Body of pancreas (tissue), 4 donors: Measurements from ENCODE around the gene RIMBP2. TPM values are rescaled to one million over a fixed set of nuclear protein-coding genes. Genes with fewer than 3 reads are reported as not detected.
A peak's percentile ranks its signal among the peaks of the same experiment; 100 is the strongest.
"Not testable (repeated sequence)": the region's sequence is repeated elsewhere in the genome, so short reads cannot be mapped to it uniquely, and the experiment has no call there.

ENCODE experiments used
- ATAC-seq: fragments of 150-250 bp; one replicate; pipeline ENCODE4 v1.9.1; 2016
- DNase-seq, 4 donors: peaks; one replicate each; pipeline ENCODE4 v3.0.0-alpha.2; 2019
- H3K27ac ChIP-seq, 4 donors: fragments of 200-600 bp; sonication (generic); 1 replicate in 3 of 4; 2 replicates in 1 of 4; pipeline versions ENCODE4 v1.5.1 to v1.6.1; 2016 to 2019; ENCODE audit warnings: mild to moderate bottlenecking in 1 of 4, mixed read lengths in 1 of 4, moderate library complexity in 1 of 4
- H3K27me3 ChIP-seq, 2 donors: fragments of 200-600 bp; sonication (generic); one replicate each; pipeline ENCODE4 v1.6.0; 2016; ENCODE audit warnings: mild to moderate bottlenecking in 1 of 2
- H3K36me3 ChIP-seq, 2 donors: fragments of 200-600 bp; sonication (generic); replicated peaks in 1 of 2; 2 replicates each; pipeline ENCODE4 v1.5.1; 2016; ENCODE audit warnings: low read depth in 2 of 2; ENCODE audit not compliant: insufficient read depth in 1 of 2
- H3K4me1 ChIP-seq: fragments of 200-600 bp; sonication (generic); one replicate; pipeline ENCODE4 v1.6.0; 2016
- H3K4me3 ChIP-seq, 2 donors: fragments of 200-600 bp; sonication (generic); 1 replicate in 1 of 2; 2 replicates in 1 of 2; pipeline ENCODE4 v1.5.1; 2016 to 2019
- H3K9me3 ChIP-seq, 3 donors: fragments of 200-600 bp; sonication (generic); 1 replicate in 2 of 3; 2 replicates in 1 of 3; pipeline ENCODE4 v1.5.1; 2016
- POLR2A ChIP-seq, 3 donors: fragments of 450-650 bp; IDR thresholded peaks; one replicate each; pipeline ENCODE4 v1.6.1; 2016; ENCODE audit warnings: antibody characterized with exemption in 3 of 3, mild to moderate bottlenecking in 2 of 3
- WGBS, 2 donors: methylation state at CpG; one replicate each; pipeline ENCODE4 v1.1.5; 2017; 5-methylcytosine and 5-hydroxymethylcytosine counted together
- intact Hi-C: fragments of 100-400 bp; cut with DNase I; formaldehyde crosslinking; loops from one replicate; pipeline ENCODE4 v1.15.1; 2023
- total RNA-seq, 2 donors: library from RNA; depleted of rRNA; stranded (reverse); fragments of >200 nt; gene quantifications; one replicate each; pipeline ENCODE4 v1.1.0, GENCODE V29; 2016
- TF ChIP-seq, protein P1 (sequence below), 7 experiments: fragments of 450-650 bp in 4 of 7; fragments of 200-600 bp in 3 of 7; sonication (generic) in 3 of 7; IDR thresholded peaks; one replicate each; pipeline ENCODE4 v1.5.1; 2016 to 2019; ENCODE audit warnings: antibody characterized with exemption in 7 of 7

Gene RIMBP2
- total RNA-seq, 2 donors from 2014 or later = 7.3 to 27.4 TPM

DNA sequence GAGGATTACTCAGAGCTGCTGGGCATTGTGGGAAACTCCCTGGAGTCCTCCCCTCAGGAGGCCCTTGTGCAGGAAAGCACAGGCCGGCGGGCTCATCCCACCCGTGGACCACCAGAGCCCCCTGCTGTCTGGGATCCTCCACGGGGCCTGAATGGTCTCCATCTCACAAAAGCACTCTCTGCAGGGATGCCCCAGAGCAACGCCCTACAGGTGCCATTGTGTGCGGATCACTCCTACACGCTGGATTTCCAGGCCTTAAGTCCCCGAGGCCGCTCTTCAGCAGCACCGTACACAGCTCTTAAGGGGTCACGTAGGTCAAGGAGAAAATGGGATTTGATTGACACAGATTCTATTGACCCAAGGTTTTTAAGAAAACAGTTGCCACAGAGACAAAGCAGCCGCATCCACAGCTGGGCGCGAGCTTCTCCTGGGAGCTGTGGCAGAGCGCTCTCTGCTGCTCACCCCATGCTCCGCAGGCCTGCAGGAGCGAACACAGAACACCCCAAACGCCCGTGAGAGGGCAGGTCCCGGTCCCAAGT, 36.7 kb upstream of the RIMBP2 start:
- 17 to 31% methylated on average over 3 to 20 of the region's 20 CpGs for WGBS, 2 donors
- no peaks in the 10 kb centered on the region for H3K36me3 ChIP-seq
- intact Hi-C loops = no loop called here
- H3K27ac ChIP-seq = no peak overlapping the region
- no peak for DNase-seq
- ATAC-seq = no peak
- no peaks in the 10 kb centered on the region for H3K27me3 ChIP-seq
- H3K9me3 ChIP-seq = no peaks in the 10 kb centered on the region
- peaks cover 4% of the 10 kb centered on the region for H3K4me1 ChIP-seq
- TF ChIP-seq POLR2A (IDR thresholded peaks at IDR 0.05) = no peak
- TF ChIP-seq, protein P1, sequence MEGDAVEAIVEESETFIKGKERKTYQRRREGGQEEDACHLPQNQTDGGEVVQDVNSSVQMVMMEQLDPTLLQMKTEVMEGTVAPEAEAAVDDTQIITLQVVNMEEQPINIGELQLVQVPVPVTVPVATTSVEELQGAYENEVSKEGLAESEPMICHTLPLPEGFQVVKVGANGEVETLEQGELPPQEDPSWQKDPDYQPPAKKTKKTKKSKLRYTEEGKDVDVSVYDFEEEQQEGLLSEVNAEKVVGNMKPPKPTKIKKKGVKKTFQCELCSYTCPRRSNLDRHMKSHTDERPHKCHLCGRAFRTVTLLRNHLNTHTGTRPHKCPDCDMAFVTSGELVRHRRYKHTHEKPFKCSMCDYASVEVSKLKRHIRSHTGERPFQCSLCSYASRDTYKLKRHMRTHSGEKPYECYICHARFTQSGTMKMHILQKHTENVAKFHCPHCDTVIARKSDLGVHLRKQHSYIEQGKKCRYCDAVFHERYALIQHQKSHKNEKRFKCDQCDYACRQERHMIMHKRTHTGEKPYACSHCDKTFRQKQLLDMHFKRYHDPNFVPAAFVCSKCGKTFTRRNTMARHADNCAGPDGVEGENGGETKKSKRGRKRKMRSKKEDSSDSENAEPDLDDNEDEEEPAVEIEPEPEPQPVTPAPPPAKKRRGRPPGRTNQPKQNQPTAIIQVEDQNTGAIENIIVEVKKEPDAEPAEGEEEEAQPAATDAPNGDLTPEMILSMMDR (IDR thresholded peaks at IDR 0.05) = no peak
- H3K4me3 ChIP-seq = no peak overlapping the region

DNA sequence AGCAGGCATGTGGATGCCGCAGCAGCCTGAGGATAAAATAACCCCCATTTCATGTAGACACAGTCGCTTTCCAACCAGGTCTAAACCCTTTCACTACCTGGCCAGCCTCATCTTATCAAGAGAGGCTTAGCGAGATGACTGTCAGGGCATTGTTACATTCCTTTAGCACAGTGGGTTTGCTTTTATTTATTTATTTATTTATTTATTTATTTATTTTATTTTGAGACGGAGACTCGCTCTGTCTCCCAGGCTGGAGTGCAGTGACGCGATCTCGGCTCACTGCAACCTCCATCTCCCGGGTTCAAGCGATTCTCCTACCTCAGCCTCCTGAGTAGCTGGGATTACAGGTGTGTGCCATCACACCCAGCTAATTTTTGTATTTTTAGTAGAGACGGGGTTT, 35.9 kb upstream of the RIMBP2 start:
- H3K4me1 ChIP-seq, H3K36me3 ChIP-seq, DNase-seq, H3K9me3 ChIP-seq, H3K4me3 ChIP-seq, intact Hi-C loops, ATAC-seq, H3K27me3 ChIP-seq, H3K27ac ChIP-seq: not testable (repeated sequence)
- WGBS, 2 donors = 66 to 74% methylated on average over 10 to 11 of the region's 11 CpGs

DNA sequence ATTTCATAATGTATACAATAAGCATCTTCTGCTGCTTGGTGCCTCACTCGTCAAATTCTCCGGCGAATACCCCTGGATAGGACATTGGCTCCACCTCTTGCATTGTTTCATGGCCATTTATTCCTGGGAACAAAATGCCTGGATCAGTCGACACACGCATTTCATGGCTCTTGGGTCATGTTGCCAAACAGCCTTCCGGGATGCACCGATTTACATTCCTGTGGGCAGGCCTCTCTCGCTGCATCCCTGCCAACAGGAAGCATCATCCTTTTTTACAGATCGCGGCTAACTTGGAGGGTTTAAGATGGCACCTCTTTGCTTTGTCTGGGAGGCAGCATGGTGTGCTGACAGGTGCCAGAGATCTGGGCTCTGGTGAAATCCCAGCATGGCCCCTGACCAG, 32.7 kb upstream of the RIMBP2 start:
- Histone ChIP-seq H3K27ac (no peak overlapping the region), H3K36me3 (no peaks in the 10 kb centered on the region), H3K9me3 (no peaks in the 10 kb centered on the region), H3K4me3 (no peak overlapping the region), H3K27me3 (no peaks in the 10 kb centered on the region), H3K4me1 (peaks cover 6% of the 10 kb centered on the region)
- TF ChIP-seq, protein P1 (IDR thresholded peaks at IDR 0.05) = no peak
- no peak for TF ChIP-seq POLR2A (IDR thresholded peaks at IDR 0.05)
- WGBS, 2 donors = 41 to 53% methylated on average over 10 of the region's 10 CpGs
- intact Hi-C loops = no loop called here
- DNase-seq = no peak
- ATAC-seq = no peak

- Histone ChIP-seq H3K9me3 (no peaks in the 10 kb centered on the region), H3K27ac (no peak overlapping the region), H3K4me3 (no peak overlapping the region), H3K4me1 (peaks cover 6% of the 10 kb centered on the region), H3K36me3 (no peaks in the 10 kb centered on the region), H3K27me3 (no peaks in the 10 kb centered on the region)
- intact Hi-C loops = no loop called here
- TF ChIP-seq, protein P1 (IDR thresholded peaks at IDR 0.05) = peak; percentile 52 to 78 (median 75)
- no peak for TF ChIP-seq POLR2A (IDR thresholded peaks at IDR 0.05)
- DNase-seq (peak; percentile 73 to 83 (median 78)), ATAC-seq (peak; percentile 80)
- WGBS, 2 donors = 6% methylated on average over 13 of the region's 13 CpGs
These were observed 32.0 kb upstream of the RIMBP2 start for GRCh38 chr12:130747867-130748740.

DNA sequence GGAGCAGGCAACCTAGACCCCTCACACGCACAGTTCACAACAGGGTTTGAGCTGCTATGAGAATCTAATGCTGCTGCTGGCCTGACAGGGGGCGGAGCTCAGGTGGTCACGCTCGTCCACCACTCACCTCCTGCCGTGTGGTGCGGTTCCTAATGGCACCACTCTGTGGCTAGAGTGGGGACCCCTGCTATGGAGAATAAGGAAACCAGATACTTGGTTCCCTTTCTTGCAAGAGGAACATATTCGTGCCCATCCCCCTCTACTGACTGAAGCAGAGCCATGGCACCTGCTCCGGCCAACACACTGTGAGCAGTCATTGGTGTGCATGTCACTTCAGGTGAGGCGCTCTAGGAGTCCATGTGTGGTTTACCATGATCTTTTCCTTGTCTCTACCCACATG, 30.4 kb upstream of the RIMBP2 start:
- WGBS, 2 donors = 59 to 66% methylated on average over 3 to 9 of the region's 9 CpGs
- Histone ChIP-seq H3K27me3 (no peaks in the 10 kb centered on the region), H3K27ac (no peak overlapping the region), H3K4me1 (peaks cover 6% of the 10 kb centered on the region), H3K9me3 (no peaks in the 10 kb centered on the region), H3K4me3 (no peak overlapping the region), H3K36me3 (no peaks in the 10 kb centered on the region)
- ATAC-seq (no peak), DNase-seq (no peak)
- intact Hi-C loops = no loop called here
- TF ChIP-seq POLR2A (IDR thresholded peaks at IDR 0.05) = no peak
- TF ChIP-seq, protein P1 (IDR thresholded peaks at IDR 0.05) = no peak
